ENCODE results near the gene PDPK1.
"Not testable (repeated sequence)": the region's sequence is repeated elsewhere in the genome, so short reads cannot be mapped to it uniquely, and the experiment has no call there.

PDPK1 gene

DNA sequence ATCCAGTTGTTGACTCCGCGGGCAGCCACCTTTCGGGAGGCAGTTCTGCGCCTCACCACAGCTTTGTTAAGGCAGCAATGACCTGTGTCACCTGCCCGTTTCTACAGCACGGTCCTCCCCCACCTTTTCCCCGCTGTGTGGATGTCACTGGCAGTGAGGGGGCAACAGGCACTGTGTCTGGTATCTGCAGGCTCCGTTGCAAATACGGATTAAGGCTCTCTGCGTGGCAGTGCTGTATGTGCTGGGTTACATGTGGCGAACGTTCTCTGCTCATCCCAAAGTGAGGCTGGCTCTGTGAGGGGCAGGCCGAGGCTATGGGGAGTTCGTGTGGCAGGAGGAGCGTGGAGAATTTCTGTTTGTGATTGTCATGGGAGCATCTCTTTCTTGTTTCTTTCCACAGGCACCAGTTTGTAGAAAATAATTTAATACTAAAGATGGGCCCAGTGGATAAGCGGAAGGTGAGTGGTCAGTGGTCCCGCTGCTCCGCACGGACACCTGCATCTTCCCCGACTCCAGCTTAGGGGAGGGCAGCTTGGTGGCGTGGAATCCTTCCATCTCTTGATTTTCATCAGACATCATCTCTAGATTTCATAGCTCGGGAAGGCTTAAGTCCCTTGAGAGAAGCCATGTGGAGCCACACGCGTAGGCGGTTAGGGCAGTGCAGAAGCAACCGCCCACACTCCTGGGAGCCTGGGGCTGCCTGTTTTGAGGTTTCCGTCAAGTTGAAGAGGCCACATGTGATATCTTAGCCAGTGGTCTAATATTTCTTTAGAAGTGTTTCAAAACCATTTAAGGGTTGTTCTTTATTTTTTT is 57.8 kb downstream of the PDPK1 start:
- no peak for DNase-seq

DNA sequence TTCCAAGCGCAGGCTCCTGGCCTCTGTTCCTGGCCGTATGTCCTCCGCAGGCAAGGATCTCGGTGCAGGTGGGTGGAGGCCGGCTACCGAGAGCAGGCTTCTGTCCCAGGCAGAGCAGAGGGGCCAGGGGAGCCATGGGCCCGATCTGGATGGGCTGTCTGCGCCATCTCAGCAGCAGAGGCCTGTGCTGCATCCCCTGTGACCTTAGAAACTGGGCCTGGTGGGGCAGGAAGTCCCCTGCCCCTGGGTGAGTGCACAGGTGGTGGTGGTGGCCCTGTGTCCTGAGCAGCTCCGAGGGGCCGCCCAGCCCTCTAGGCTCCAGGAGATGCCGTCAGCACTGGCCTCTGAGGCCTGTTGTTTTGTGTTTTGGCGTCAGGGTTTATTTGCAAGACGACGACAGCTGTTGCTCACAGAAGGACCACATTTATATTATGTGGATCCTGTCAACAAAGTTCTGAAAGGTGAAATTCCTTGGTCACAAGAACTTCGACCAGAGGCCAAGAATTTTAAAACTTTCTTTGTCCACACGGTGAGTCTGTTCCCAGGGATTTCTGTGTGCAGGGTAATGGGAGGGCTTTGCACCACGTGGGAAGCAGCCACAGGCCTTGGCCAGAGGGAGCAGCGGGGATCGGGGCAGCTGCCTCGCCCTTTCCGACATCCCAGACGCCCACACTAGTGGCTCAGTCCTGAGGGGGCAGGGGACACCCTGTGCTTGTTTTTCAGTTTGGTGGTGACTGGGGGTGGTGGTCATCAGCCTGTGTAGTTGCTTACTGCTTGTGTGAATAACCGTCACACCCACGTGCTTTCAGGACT is 59.1 kb downstream of the PDPK1 start:
- no peak for DNase-seq

DNA sequence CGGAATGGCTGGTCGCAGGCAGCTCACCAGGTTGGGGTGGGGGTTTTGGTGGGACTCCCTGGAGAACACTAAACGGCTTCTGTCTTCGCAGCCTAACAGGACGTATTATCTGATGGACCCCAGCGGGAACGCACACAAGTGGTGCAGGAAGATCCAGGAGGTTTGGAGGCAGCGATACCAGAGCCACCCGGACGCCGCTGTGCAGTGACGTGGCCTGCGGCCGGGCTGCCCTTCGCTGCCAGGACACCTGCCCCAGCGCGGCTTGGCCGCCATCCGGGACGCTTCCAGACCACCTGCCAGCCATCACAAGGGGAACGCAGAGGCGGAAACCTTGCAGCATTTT is 59.7 kb downstream of the PDPK1 start:
- DNase-seq, result no peak

DNA sequence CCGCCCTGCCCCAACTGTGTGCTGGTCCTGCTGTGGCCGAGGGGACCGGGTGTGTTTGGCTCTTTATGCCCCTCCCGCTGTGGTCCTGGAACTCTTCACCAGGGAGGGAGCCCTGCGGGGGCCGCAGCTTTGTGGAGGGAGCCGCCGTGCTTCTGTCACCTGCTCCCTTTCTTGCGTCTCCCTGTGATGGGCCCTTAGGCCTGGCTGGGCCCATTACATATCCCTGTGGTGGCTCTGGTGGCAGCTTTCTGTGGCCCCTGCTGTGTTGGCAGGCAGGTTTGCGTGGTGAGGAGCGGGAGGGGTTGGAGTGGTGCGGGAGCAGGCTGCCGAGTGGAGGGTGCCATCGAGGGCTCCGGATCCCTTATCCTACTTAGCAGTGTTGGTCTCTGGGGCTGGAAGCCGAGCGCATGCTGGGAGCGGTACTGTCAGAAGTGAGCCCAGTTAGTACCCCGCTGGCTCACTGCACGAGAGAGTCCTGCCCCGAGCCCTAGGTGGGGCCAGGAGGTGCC is 60.4 kb downstream of the PDPK1 start:
- no peak for DNase-seq

DNA sequence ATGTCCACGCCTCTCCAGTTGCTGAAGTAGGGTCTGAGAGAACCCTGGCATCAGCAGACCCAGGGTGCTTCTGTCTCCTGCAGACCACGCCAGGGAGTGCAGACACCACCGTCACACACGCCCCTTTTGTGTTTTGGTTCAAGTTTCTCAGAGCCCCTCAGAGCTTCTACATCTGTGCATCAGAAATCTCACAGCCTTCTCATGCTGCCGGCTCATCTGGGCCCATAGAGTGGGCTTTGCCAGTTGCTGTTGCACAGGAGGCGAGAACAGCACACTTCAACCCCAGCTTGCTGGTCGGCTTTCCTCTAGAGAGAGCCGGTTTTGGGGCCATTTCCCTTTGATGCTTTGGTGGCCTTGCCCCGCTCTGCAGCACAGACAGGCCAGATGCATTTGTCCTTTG is 60.9 kb downstream of the PDPK1 start:
- no peak for DNase-seq

GRCh38 chr16:2599165-2599564 is 61.3 kb downstream of the PDPK1 start:
- DNase-seq, result not testable (repeated sequence)

DNA sequence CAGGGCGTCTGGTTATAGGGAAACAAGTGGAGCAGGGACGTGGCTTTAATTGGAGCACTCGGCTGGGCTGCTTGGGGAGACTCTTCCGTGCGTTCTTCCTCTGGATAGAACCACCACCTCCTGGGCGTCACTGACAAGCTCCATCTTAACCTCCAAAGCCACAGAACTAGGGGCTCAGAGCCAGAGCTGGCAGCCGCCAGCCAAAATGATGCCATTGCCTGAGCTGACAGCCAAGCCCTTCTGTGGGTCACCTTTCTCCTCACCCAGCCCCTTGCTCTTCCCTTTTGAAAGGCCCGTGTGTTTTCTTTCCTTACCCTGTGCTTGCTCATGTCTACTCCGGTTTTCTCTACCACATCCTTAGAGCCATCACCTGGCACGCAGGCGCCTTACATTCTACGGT is 62.0 kb downstream of the PDPK1 start:
- not testable (repeated sequence) for DNase-seq

DNA sequence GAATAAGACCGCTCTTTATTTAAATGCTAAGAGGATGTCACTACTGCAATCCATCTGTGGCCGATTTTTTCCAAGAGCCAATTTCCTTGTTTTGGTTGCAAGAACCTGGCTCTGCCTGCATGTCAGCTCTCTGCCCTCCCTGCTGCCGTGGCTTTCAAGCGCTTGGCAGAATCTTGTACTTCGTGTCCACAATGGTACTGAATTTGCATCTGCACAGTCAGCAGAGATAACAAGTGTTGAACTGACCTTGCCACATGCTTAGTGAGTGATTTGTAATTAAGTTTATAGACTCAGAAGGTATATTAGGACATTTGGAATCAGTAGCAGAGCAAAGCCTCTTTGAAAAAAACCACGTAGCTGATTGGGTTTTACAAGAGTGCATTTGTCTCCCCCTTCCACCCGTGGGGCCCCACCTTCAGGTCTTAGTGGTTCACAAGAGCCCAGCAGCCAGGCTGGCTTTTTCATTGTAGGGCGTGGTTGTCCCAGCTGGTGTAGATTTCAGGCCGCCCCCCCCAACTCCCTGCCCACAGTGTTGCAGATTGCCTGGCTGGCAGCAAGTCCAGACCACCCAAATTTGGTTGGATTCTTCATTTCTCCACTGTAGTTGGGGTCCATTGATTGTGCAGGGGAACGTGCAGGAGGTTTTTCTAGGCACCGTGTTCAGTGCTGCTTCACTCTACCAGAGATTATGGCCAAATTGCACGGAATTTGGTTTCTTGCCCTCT is 63.6 kb downstream of the PDPK1 start:
- DNase-seq, result not testable (repeated sequence)

DNA sequence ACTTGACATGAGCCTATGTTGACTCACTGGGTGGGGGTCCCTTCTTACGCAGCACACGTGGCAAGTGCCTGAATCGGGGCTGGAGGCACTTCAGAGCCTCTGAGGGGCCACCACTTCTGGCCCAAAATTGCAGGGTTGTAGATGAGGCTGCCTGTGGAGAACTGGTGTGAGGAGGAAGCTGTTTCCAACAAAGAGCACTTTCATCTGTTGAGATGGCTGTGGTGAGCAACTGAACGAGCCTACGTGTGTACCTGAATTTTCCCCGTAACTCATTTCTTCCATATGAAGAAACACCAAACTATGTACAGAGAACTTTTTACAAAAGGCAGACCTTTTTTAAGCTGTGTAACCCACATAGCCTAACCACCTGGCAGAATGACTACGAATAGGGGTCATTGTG is 64.4 kb downstream of the PDPK1 start:
- not testable (repeated sequence) for DNase-seq

DNA sequence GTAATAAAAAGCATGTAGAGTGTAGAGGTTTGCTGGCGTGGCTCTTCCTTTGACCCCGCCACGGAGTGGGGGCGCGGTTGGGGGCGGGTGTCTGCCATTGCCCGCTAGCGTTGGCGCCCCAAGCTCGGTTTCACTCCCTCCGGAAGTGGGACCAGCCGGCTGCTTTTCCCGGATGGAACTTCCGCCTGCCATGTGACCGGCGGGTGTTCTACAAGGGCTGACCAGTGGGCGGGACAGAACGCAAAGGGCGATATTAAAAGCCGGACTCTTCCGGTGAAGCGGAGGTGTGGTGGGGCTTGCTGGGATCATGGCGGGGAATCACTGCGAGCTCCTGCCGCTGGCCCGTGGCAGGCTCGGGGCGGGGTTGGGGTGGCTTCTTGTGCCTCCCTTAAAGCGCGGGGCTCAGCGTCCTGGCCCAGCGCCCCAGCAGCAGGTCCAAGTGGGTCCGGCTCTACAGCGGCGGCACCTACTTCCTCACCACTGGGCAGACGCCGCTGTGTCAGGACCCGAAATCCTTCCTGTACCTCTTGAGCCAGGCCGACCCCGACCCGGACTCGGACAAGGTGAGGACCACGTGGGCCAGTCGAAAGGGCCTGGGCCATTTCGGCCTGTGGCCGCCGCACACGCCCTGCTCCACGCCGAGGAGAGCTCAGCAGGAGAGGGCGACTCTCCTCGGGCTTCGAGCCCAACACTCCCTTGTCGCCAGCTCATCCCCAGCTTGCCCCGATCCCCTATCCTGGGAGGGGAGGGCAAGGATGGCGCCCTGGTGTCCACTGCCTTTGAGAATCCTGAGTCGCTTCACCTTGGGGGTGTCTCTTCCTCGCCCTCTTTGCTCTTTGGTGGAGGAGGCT is 65.6 kb downstream of the PDPK1 start:
- DNase-seq, result peak; percentile 94 to 99 (median 97)

DNA sequence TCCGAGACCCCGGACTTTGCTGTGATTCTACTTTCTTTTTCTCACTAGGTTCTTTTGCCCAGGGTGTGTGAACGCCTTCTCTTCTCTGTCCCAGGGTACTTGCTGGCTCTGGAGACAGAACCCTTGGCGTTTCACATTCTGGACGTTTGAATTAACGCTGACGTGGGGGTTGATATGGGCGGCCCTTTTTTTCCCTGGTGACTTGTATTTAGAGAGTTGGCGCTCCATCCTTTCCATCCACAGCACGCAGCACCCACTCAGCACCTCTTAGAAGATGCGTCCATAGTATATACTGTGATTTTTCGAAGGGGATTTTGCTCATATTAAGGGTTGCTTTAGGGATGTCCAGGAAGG is 66.2 kb downstream of the PDPK1 start:
- not testable (repeated sequence) for DNase-seq

DNA sequence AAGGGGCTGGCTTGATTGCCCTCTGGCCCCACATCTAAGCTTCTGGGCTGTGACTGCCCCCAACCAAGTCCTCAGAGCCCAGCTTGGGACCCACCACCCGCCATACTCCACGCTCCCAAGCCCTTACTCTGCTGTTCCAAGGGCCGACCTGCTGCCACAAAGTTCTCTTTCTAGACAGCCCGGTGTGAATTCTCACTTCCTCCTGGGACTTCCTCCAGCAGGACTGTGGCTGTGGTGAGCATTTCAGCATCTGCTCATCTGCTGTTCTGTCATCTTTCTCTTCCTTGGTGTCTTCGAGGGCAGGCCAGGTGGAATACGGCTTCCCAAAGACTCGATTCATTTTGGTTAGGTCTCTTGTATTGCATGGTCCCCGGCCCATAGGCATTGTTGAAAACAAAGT is 69.0 kb downstream of the PDPK1 start:
- DNase-seq, result not testable (repeated sequence)

DNA sequence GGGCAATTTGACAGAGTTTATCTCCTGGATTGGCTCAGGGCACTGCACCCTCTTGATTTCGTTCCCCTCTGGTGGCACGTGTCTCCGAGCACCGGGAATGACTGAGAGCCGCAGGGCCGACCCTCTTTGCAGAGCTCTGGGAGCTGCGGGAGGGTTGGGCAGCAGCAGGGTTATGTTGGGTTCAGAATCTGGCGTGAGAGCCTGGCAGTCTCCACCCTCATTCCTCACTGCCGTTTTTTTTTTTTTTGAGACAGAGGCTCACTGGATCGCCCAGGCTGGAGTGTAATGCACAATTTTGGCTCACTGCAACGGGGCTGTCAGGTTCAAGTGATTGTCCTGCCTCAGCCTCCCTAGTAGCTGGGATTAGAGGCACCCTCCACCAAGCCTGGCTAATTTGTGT is 71.5 kb downstream of the PDPK1 start:
- not testable (repeated sequence) for DNase-seq

GRCh38 chr16:2609827-2610470 is 72.1 kb downstream of the PDPK1 start:
- no peak for DNase-seq

GRCh38 chr16:2610781-2611498 is 73.1 kb downstream of the PDPK1 start:
- no peak for DNase-seq

GRCh38 chr16:2611499-2611862 is 73.7 kb downstream of the PDPK1 start:
- DNase-seq, result no peak

DNA sequence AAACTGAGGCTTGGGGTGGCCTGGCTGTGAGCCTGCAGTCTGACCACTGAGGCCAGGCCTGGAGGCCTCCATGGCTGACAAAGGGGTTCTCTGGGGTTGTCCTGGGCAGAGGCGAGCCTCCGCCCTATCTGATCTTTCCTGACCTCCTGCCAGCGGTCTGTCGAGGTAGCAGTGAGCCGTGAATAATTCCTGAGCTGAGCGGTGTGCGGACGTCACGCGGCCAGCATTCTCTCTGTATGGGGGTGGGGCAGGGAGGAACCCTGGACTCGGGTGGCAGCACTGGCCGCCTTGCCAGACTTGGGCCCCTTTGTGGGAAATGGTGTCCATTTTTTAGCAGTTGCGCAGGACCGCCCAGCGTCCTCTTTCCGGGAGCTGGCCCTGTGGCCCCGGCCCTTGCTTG is 74.1 kb downstream of the PDPK1 start:
- DNase-seq, result not testable (repeated sequence)

DNA sequence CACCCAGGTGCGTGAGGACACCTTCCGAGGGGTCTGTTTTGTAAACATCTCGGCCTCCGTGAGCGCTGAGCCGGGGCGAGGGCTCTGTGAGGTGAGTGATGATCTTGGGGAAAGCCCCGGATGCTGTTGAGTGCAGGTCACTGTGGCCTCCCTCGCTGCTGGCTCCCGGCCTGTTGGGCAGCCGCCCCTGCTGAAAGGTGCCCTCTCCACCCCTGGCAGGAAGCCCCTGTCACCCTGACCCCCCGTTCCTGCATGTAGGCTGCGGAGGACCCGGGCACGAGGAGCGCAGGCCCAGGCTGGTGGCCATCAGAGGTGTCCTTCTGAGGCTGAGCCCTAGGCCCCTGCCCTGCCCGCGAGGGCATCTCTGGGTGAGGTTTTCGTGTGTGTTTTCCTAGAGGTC is 75.4 kb downstream of the PDPK1 start:
- DNase-seq, result not testable (repeated sequence)

DNA sequence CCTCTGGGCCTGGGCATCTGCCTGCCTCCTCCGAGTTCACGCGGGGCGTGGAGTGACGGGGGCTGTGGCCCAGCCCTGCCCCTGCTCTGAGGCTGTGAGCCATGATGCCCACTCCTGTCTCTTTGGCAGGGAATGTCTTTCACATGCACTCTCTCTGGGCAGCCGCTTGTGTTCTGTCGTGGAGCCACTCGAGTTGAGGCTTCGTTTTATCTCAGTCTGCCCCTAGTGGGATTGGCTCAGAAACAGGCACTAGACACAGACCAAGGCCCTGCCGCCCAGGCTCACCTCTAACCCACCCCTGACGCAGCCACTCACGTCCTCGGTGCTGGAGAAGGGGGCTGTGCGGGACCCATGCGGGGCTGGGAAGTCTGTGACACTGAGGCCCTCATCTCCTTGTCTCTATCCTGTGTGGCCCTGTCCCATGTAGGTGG is 77.0 kb downstream of the PDPK1 start:
- no peak for DNase-seq

GRCh38 chr16:2618964-2619363 is 81.1 kb downstream of the PDPK1 start:
- not testable (repeated sequence) for DNase-seq

DNA sequence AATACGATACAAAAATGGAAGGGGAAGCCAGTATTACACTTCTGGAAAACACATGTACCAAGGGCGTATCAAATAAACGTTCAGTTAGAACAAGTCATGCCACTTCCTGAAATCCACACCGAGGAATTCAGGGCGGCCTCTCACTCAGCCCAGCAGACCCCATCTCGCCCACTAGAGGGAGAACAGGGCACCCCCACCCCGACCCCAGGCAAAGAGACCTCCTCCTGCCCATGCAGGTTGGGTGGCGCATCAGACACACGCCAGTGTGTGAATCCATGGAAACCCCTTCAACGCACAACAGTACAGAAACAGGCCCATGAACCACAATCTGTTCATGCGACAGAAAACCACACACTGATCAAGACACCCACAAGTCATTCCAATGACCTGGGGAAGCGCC is 81.8 kb downstream of the PDPK1 start:
- DNase-seq, result not testable (repeated sequence)

All from NCI-H1417 (cell line).